ENCODE results near the gene IRAK1. TPM values are rescaled to one million over a fixed set of nuclear protein-coding genes. Genes with fewer than 3 reads are reported as not detected.

IRAK1 gene
- polyA plus RNA-seq, 1 donor (not counting 4 experiments of a cell fraction or from before 2014, with no cell fraction given) = 41.5 TPM

DNA sequence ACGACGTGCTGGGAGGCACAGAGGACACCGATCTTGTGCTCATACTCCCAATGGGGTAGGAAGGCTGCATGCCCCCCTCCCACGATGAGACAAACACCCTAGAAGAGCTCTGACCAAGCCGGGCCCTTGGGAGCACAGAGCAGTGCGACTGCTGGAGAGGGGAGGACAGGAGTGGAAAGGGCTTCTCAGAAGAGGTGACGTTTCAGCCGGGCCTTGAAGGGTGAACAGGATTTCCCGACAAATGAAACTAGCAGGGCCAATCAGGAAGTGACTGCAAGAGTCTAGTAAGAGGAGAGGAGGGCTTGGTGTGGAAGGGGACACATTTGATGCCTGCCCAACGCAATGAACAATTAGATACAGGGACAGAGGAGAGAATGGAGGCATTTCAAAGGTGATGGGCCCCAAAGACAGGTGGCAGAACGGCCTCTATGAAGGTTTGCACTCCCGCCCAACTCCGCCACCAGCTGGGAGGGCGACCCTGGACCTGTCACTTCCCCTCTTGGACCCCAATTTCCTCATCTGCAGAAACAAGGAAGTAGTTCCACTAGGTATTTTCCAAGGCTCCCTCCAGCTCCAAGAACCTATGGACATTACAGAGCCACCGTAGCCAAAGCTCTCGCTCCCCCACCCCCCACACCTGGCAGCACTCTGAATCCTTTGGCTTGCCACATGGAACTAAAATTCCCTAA, 52.0 kb downstream of the IRAK1 start:
- FAIRE-seq (no peak), DNase-seq (ENCODE audit: low read depth, low spot score) (no peak)
- H3K4me3 ChIP-seq (ENCODE audit: control insufficient read depth in 2 of 3, extremely low read depth in 1 of 3, insufficient read depth in 2 of 3, low read depth in 1 of 3, low read length in 3 of 3) = no peak overlapping the region
- H3K79me2 ChIP-seq (ENCODE audit: control insufficient read depth, insufficient read depth, low read length) = peaks cover 76% of the 10 kb centered on the region
- no peak overlapping the region for H2AFZ ChIP-seq (ENCODE audit: control insufficient read depth, low read length)
- H3K9me3 ChIP-seq (ENCODE audit: control insufficient read depth, low read depth, low read length) = no peaks in the 10 kb centered on the region
- no peak overlapping the region for H3K9ac ChIP-seq (ENCODE audit: control insufficient read depth, extremely low read depth, insufficient read depth, low read length)
- no peak overlapping the region for H3K27ac ChIP-seq (ENCODE audit: control insufficient read depth, insufficient read depth, low read length)
- peaks cover 12% of the 10 kb centered on the region for H3K4me1 ChIP-seq (ENCODE audit: control insufficient read depth, extremely low read depth, insufficient read depth, low read length)
- H3K4me2 ChIP-seq (ENCODE audit: control insufficient read depth, extremely low read depth, insufficient read depth, low read depth, low read length) = no peak overlapping the region
- no peaks in the 10 kb centered on the region for H3K27me3 ChIP-seq (ENCODE audit: control insufficient read depth, extremely low read depth, insufficient read depth, low read length)
- peaks cover 20% of the 10 kb centered on the region for H4K20me1 ChIP-seq (ENCODE audit: control insufficient read depth, extremely low read depth, insufficient read depth, low read length)
- H3K36me3 ChIP-seq (ENCODE audit: control insufficient read depth in 2 of 2, extremely low read depth in 1 of 2, insufficient read depth in 2 of 2, low read length in 2 of 2) = peaks cover 2 to 12% of the 10 kb centered on the region in 2 experiments
- H3K9me1 ChIP-seq (ENCODE audit: control insufficient read depth, extremely low read depth, insufficient read depth, low read length) = no peaks in the 10 kb centered on the region
- dilution Hi-C loops (cut with MboI; ENCODE audit: extremely low pct_ligation_motif_present, low sequenced_read_pairs) = no loop called here
- TF ChIP-seq CTCF (optimal IDR thresholded peaks at IDR 0.05 in 1 of 3, IDR thresholded peaks at IDR 0.05 in 1 of 3, conservative IDR thresholded peaks at IDR 0.05 in 1 of 3; ENCODE audit: extremely low read depth in 1 of 3, insufficient read depth in 2 of 3, low read length in 3 of 3) = no peak
- no peak for TF ChIP-seq EZH2 (IDR thresholded peaks at IDR 0.05; ENCODE audit: low read length)

DNA sequence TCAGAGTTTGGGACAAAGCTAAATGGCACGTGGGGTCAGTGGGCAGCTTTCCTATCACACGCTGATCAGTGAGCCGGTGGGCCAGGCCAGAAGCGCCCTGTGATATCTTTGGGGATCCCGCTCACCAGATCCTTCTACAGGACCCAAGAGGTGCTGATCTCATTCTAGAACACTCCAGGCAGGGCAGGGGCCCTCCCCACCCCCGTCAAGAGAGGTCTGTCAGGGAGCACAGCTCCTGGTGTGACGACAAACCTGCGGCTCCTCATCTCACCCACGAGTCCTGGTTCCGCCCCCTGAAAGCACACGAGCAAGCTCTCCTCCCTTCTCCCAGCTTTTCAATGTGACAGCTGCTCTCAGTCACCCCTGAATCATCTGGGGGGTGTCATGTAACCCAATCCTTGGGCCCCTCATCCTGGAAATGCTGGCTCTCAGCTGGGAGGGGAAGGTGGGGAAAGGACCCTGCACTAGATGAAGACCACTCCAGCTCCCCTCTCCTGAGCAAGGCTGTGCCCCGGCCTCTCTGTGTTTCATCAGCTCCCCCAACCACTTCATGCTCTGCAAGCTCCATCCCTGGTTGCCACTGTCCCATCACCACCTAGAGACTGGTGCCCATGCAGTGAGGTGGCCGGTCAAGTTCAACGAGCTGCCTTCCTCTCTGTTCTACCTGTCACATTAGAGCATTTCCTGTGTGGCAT, 52.7 kb downstream of the IRAK1 start:
- dilution Hi-C loops (cut with MboI; ENCODE audit: extremely low pct_ligation_motif_present, low sequenced_read_pairs) = no loop called here
- Histone ChIP-seq H3K4me3 (ENCODE audit: control insufficient read depth in 2 of 3, extremely low read depth in 1 of 3, insufficient read depth in 2 of 3, low read depth in 1 of 3, low read length in 3 of 3) (no peak overlapping the region), H3K9me1 (ENCODE audit: control insufficient read depth, extremely low read depth, insufficient read depth, low read length) (no peaks in the 10 kb centered on the region), H3K79me2 (ENCODE audit: control insufficient read depth, insufficient read depth, low read length) (peaks cover 80% of the 10 kb centered on the region), H3K4me2 (ENCODE audit: control insufficient read depth, extremely low read depth, insufficient read depth, low read depth, low read length) (no peak overlapping the region), H3K4me1 (ENCODE audit: control insufficient read depth, extremely low read depth, insufficient read depth, low read length) (peaks cover 12% of the 10 kb centered on the region), H4K20me1 (ENCODE audit: control insufficient read depth, extremely low read depth, insufficient read depth, low read length) (peaks cover 20% of the 10 kb centered on the region), H3K27me3 (ENCODE audit: control insufficient read depth, extremely low read depth, insufficient read depth, low read length) (no peaks in the 10 kb centered on the region), H2AFZ (ENCODE audit: control insufficient read depth, low read length) (no peak overlapping the region), H3K9ac (ENCODE audit: control insufficient read depth, extremely low read depth, insufficient read depth, low read length) (no peak overlapping the region), H3K9me3 (ENCODE audit: control insufficient read depth, low read depth, low read length) (no peaks in the 10 kb centered on the region), H3K36me3 (ENCODE audit: control insufficient read depth in 2 of 2, extremely low read depth in 1 of 2, insufficient read depth in 2 of 2, low read length in 2 of 2) (peaks cover 3 to 16% of the 10 kb centered on the region in 2 experiments), H3K27ac (ENCODE audit: control insufficient read depth, insufficient read depth, low read length) (no peak overlapping the region)
- TF ChIP-seq CTCF (optimal IDR thresholded peaks at IDR 0.05 in 1 of 3, IDR thresholded peaks at IDR 0.05 in 1 of 3, conservative IDR thresholded peaks at IDR 0.05 in 1 of 3; ENCODE audit: extremely low read depth in 1 of 3, insufficient read depth in 2 of 3, low read length in 3 of 3) = no peak
- TF ChIP-seq EZH2 (IDR thresholded peaks at IDR 0.05; ENCODE audit: low read length) = no peak
- FAIRE-seq (no peak), DNase-seq (ENCODE audit: low read depth, low spot score) (no peak)

Data from keratinocyte (primary cell).